Measurements from ENCODE around the gene FAM124B.

The FAM124B gene

GRCh38 chr2:224357098-224357901 lies 44.6 kb downstream of the FAM124B start:
- H3K27ac ChIP-seq: no peak overlapping the region
- TF ChIP-seq CTCF (IDR thresholded peaks at IDR 0.05): peak; percentile 79
- no peak for DNase-seq (ENCODE audit: low spot score)
- H3K4me3 ChIP-seq: no peak overlapping the region

- no peak overlapping the region for H3K27ac ChIP-seq
- DNase-seq (ENCODE audit: low spot score): no peak
- no peak for TF ChIP-seq CTCF (IDR thresholded peaks at IDR 0.05)
- H3K4me3 ChIP-seq: no peak overlapping the region
Measured at GRCh38 chr2:224354632-224355211, 47.2 kb downstream of the FAM124B start.

- no peak overlapping the region for H3K27ac ChIP-seq
- no peak for TF ChIP-seq CTCF (IDR thresholded peaks at IDR 0.05)
- DNase-seq (ENCODE audit: low spot score): no peak
- no peak overlapping the region for H3K4me3 ChIP-seq
Measured at GRCh38 chr2:224350703-224351102, 51.2 kb downstream of the FAM124B start.

- Histone ChIP-seq H3K27ac (no peak overlapping the region), H3K4me3 (no peak overlapping the region)
- no peak for TF ChIP-seq CTCF (IDR thresholded peaks at IDR 0.05)
- DNase-seq (ENCODE audit: low spot score): no peak
Measured at GRCh38 chr2:224349396-224349795, 52.5 kb downstream of the FAM124B start.

- no peak for TF ChIP-seq CTCF (IDR thresholded peaks at IDR 0.05)
- Histone ChIP-seq H3K27ac (no peak overlapping the region), H3K4me3 (no peak overlapping the region)
- no peak for DNase-seq (ENCODE audit: low spot score)
Measured at GRCh38 chr2:224347176-224348051, 54.5 kb downstream of the FAM124B start.

GRCh38 chr2:224345492-224345891 lies 56.4 kb downstream of the FAM124B start:
- no peak for TF ChIP-seq CTCF (IDR thresholded peaks at IDR 0.05)
- no peak overlapping the region for H3K27ac ChIP-seq
- no peak for DNase-seq (ENCODE audit: low spot score)
- no peak overlapping the region for H3K4me3 ChIP-seq

Measured in coronary artery (tissue), 2 donors.